Endothelial cell of umbilical vein (primary cell): ENCODE measurements around the gene KIAA0930. TPM values are rescaled to one million over a fixed set of nuclear protein-coding genes. Genes with fewer than 3 reads are reported as not detected.

ENCODE experiments used
- BruUV-seq: library from RNA; stranded (reverse); fragments of 400-500 nt; replicated peaks from 2 replicates; lab custom pipeline; 2021; lab: Mats Ljungman, UMichigan
- CTCF ChIA-PET: fragments of 300-600, 350-600 bp; sonication (Branson Sonifier 250); formaldehyde crosslinking; loops from one replicate; lab custom pipeline; 2021; ENCODE audit warnings: antibody characterized with exemption, inconsistent platforms; lab: Charles Lee
- POLR2A ChIA-PET: fragments of 300-600, 350-600 bp; sonication (Branson Sonifier 250); formaldehyde crosslinking; loops from one replicate; lab custom pipeline; 2021; ENCODE audit warnings: antibody characterized with exemption, inconsistent platforms; lab: Charles Lee
- DNase-seq: peaks from one replicate; pipeline ENCODE4 v3.0.0-alpha.2; 2011; ENCODE audit warnings: low read depth, low spot score
- FAIRE-seq: peaks from 2 replicates; lab custom pipeline; 2011; peaks lifted over from hg19 to GRCh38; lab: Jason Lieb, UNC
- H2AFZ ChIP-seq: 2 replicates; pipeline ENCODE4 v1.6.0; 2012; ENCODE audit warnings: low read depth, low read length, control low read depth, inconsistent platforms
- H3K27ac ChIP-seq: 2 replicates; pipeline ENCODE4 v1.5.1; 2011; ENCODE audit warnings: low read depth, mild to moderate bottlenecking, control low read depth, low read length, moderate library complexity; ENCODE audit not compliant: insufficient read depth
- H3K27me3 ChIP-seq, 2 experiments: 2 replicates each; pipeline versions ENCODE4 v1.6.0 to v1.6.1; 2011; ENCODE audit warnings: low read length in 2 of 2, mixed read lengths in 1 of 2; ENCODE audit not compliant: control insufficient read depth in 2 of 2, insufficient read depth in 2 of 2
- H3K36me3 ChIP-seq, 2 experiments: 2 replicates in 1 of 2; 3 replicates in 1 of 2; pipeline ENCODE4 v1.5.1; 2011; ENCODE audit warnings: low read length in 2 of 2, mild to moderate bottlenecking in 1 of 2, moderate library complexity in 1 of 2; ENCODE audit not compliant: control insufficient read depth in 2 of 2, insufficient read depth in 2 of 2; ENCODE audit errors: extremely low read depth in 1 of 2
- H3K4me1 ChIP-seq: 3 replicates; pipeline ENCODE4 v1.5.1; 2011; ENCODE audit warnings: mild to moderate bottlenecking, low read length; ENCODE audit not compliant: control insufficient read depth, insufficient read depth; ENCODE audit errors: extremely low read depth
- H3K4me2 ChIP-seq: 2 replicates; pipeline ENCODE4 v1.6.1; 2011; ENCODE audit warnings: low read length, control low read depth, mixed read lengths; ENCODE audit not compliant: insufficient read depth
- H3K4me3 ChIP-seq, 3 experiments: fragments of 200-600 bp in 1 of 3; sonication (generic), shearing (Covaris generic) in 1 of 3; replicated peaks in 1 of 3; 2 replicates each; pipeline ENCODE4 v1.5.1; 2011 to 2016; ENCODE audit warnings: control low read depth in 3 of 3, low read length in 3 of 3, mild to moderate bottlenecking in 2 of 3, inconsistent platforms in 1 of 3, low read depth in 1 of 3, moderate library complexity in 1 of 3; ENCODE audit not compliant: insufficient read depth in 1 of 3
- H3K79me2 ChIP-seq: 2 replicates; pipeline ENCODE4 v1.6.0; 2012; ENCODE audit warnings: low read length, inconsistent platforms; ENCODE audit not compliant: control insufficient read depth, insufficient read depth
- H3K9ac ChIP-seq: replicated peaks from 2 replicates; pipeline ENCODE3; 2011; ENCODE audit warnings: low read length, control low read depth; ENCODE audit not compliant: insufficient read depth; ENCODE audit errors: extremely low read depth
- H3K9me1 ChIP-seq: replicated peaks from 3 replicates; pipeline ENCODE4 v1.6.0; 2011; ENCODE audit warnings: mild to moderate bottlenecking, low read length; ENCODE audit not compliant: control insufficient read depth, insufficient read depth; ENCODE audit errors: extremely low read depth
- H3K9me3 ChIP-seq: replicated peaks from 2 replicates; pipeline ENCODE4 v1.5.1; 2012; ENCODE audit warnings: low read length, inconsistent platforms; ENCODE audit not compliant: control insufficient read depth, insufficient read depth
- H4K20me1 ChIP-seq: replicated peaks from 2 replicates; pipeline ENCODE3; 2011; ENCODE audit warnings: mild to moderate bottlenecking, low read length; ENCODE audit not compliant: control insufficient read depth, insufficient read depth; ENCODE audit errors: extremely low read depth
- EZH2 ChIP-seq: IDR thresholded peaks from 2 replicates; pipeline ENCODE4 v1.6.1; 2012; ENCODE audit warnings: borderline replicate concordance, low read depth, mild to moderate bottlenecking, moderate library complexity, low read length, inconsistent platforms; ENCODE audit not compliant: severe bottlenecking
- FOS ChIP-seq: IDR thresholded peaks from 2 replicates; pipeline ENCODE4 v1.6.1; 2011; ENCODE audit warnings: mild to moderate bottlenecking, low read length, moderate library complexity, borderline replicate concordance; ENCODE audit not compliant: insufficient read depth
- JUN ChIP-seq: IDR thresholded peaks from 2 replicates; pipeline ENCODE4 v1.6.1; 2011; ENCODE audit warnings: borderline replicate concordance, low read depth; ENCODE audit not compliant: insufficient read length, insufficient read depth
- MYC ChIP-seq: IDR thresholded peaks from one replicate; pipeline ENCODE4 v1.6.1; 2011; ENCODE audit warnings: mild to moderate bottlenecking, low read depth, low read length
- POLR2A ChIP-seq: IDR thresholded peaks from 2 replicates; pipeline ENCODE4 v1.6.1; 2012; ENCODE audit warnings: low read depth, mild to moderate bottlenecking, control low read depth, low read length
- dilution Hi-C: fragments of 300-500 bp; cut with MboI; formaldehyde crosslinking; loops from one replicate; pipeline ENCODE4 v1.15.0; 2019; ENCODE audit warnings: low sequenced_read_pairs; ENCODE audit not compliant: extremely low pct_ligation_motif_present
- intact Hi-C: fragments of 100-400 bp; cut with micrococcal nuclease; formaldehyde crosslinking; loops from one replicate; pipeline ENCODE4 v1.10.0; 2022
- polyA plus RNA-seq, 4 experiments: library from polyadenylated mRNA; depleted of rRNA in 3 of 4; stranded (reverse) in 3 of 4; unstranded in 1 of 4; fragments of >200 nt; gene quantifications; 2 replicates each; pipeline versions ENCODE4 v1.2.1 to v1.2.3, GENCODE V29; 2011 to 2012; ENCODE audit warnings: missing spikeins in 1 of 4
- total RNA-seq: library from RNA; stranded (reverse); gene quantifications from 2 replicates; pipeline ENCODE4 v1.2.3, GENCODE V29; 2021
- TF ChIP-seq, protein P1 (sequence below), 2 donors: IDR thresholded peaks; 1 replicate in 1 of 2; 2 replicates in 1 of 2; pipeline ENCODE4 v1.5.1; 2011; ENCODE audit warnings: low read length in 2 of 2, mild to moderate bottlenecking in 2 of 2, moderate library complexity in 2 of 2, control low read depth in 1 of 2, inconsistent platforms in 1 of 2, low read depth in 1 of 2; ENCODE audit not compliant: insufficient read depth in 1 of 2; ENCODE audit errors: extremely low read depth in 1 of 2
- TF ChIP-seq, protein P2 (sequence below): IDR thresholded peaks from 2 replicates; pipeline ENCODE4 v1.6.1; 2011; ENCODE audit not compliant: insufficient read depth, insufficient read length

The KIAA0930 gene
- total and polyA plus RNA-seq, 2 donors (not counting 3 experiments of a cell fraction or from before 2014, with no cell fraction given): 37.9 to 53.6 TPM

DNA sequence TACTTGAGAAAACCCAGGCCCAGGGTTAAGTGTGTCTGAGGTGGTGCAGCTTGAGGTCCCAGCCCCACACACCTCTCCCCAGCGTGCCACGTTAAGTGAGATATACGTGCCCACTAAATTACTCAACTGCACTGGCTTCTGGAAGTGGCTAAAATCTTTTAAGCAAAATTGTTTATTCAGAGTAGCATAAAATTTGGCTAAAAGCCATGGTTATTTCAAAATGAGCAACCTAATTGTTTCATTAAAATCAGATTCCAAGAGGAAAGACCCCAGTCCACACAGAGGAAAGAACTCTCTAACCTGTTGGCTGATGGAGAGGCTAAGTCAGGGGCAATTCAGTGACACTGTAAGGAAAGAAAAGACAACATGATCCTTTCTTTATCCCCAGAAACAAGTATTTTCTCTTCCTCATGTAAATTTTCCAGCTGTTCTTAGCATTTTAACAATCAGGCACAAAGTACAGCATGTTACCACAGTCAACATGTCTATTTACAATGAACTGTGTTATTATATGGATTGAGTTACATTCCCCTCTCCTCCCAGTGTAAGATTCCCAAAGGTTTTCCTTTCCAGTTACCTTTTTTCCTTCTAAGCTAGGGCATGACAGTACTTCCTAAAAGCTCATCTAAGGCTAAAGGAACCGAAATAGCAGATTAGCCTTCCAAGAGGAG is 50.4 kb downstream of the KIAA0930 start:
- ChIA-PET CTCF (interaction anchor here (1.1 kb wide), 1 partner anchor 19 kb away, joined by 3 read pairs; no protein-coding TSS in a partner anchor), POLR2A (no interaction called here)
- Histone ChIP-seq H3K36me3 (peaks cover 2 to 4% of the 10 kb centered on the region in 2 experiments), H3K27ac (no peak overlapping the region), H3K27me3 (no peaks in the 10 kb centered on the region), H3K9me3 (no peaks in the 10 kb centered on the region), H3K4me2 (no peak overlapping the region), H3K9ac (no peak overlapping the region), H3K9me1 (no peaks in the 10 kb centered on the region), H3K4me1 (no peaks in the 10 kb centered on the region), H4K20me1 (no peaks in the 10 kb centered on the region), H2AFZ (no peak overlapping the region), H3K79me2 (peaks cover 3% of the 10 kb centered on the region), H3K4me3 (no peak overlapping the region)
- FAIRE-seq (no peak), DNase-seq (no peak)
- dilution Hi-C loops: no loop called here
- TF ChIP-seq, protein P1, sequence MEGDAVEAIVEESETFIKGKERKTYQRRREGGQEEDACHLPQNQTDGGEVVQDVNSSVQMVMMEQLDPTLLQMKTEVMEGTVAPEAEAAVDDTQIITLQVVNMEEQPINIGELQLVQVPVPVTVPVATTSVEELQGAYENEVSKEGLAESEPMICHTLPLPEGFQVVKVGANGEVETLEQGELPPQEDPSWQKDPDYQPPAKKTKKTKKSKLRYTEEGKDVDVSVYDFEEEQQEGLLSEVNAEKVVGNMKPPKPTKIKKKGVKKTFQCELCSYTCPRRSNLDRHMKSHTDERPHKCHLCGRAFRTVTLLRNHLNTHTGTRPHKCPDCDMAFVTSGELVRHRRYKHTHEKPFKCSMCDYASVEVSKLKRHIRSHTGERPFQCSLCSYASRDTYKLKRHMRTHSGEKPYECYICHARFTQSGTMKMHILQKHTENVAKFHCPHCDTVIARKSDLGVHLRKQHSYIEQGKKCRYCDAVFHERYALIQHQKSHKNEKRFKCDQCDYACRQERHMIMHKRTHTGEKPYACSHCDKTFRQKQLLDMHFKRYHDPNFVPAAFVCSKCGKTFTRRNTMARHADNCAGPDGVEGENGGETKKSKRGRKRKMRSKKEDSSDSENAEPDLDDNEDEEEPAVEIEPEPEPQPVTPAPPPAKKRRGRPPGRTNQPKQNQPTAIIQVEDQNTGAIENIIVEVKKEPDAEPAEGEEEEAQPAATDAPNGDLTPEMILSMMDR (IDR thresholded peaks at IDR 0.05; ENCODE audit: extremely low read depth in 1 of 2, insufficient read depth in 1 of 2, low read depth in 1 of 2, low read length in 2 of 2): no peak
- TF ChIP-seq EZH2 (no peak), POLR2A (no peak), MYC (no peak), JUN (no peak), FOS (no peak)
- TF ChIP-seq, protein P2, sequence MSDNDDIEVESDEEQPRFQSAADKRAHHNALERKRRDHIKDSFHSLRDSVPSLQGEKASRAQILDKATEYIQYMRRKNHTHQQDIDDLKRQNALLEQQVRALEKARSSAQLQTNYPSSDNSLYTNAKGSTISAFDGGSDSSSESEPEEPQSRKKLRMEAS: no peak
- intact Hi-C loops: no loop called here
- no TSS peak for BruUV-seq
